Activated naive CD4-positive, alpha-beta T cell treated with anti-CD3 and anti-CD28 coated beads, Interleukin-2, amount 10 ng/mL, durations not matched to agents 7 days and 5 days (primary cell): Measurements from ENCODE around the gene DNAJC6.
"Not testable (repeated sequence)": the region's sequence is repeated elsewhere in the genome, so short reads cannot be mapped to it uniquely, and the experiment has no call there.

Experiments used
- CTCF ChIA-PET: fragments of 350-600 bp; sonication (Branson Sonifier 250); formaldehyde crosslinking; loops from one replicate; lab custom pipeline; 2021; ENCODE audit warnings: antibody characterized with exemption; lab: Charles Lee
- DNase-seq: peaks from one replicate; pipeline ENCODE4 v3.0.0-alpha.2; 2020
- H3K27ac Mint-ChIP-seq: one replicate; pipeline ENCODE4 v1.8.0; 2021; ENCODE audit warnings: mild to moderate bottlenecking, moderate library complexity, mixed read lengths
- H3K27me3 Mint-ChIP-seq: one replicate; pipeline ENCODE4 v1.8.0; 2021; ENCODE audit warnings: mild to moderate bottlenecking, mixed read lengths
- H3K36me3 Mint-ChIP-seq: one replicate; pipeline ENCODE4 v1.8.0; 2021; ENCODE audit warnings: mixed read lengths
- H3K4me1 Mint-ChIP-seq: one replicate; pipeline ENCODE4 v1.8.0; 2021; ENCODE audit warnings: mixed read lengths
- H3K4me3 Mint-ChIP-seq: one replicate; pipeline ENCODE4 v1.8.0; 2021; ENCODE audit warnings: mild to moderate bottlenecking, moderate library complexity, mixed read lengths
- H3K9me3 Mint-ChIP-seq: one replicate; pipeline ENCODE4 v1.8.0; 2021; ENCODE audit warnings: mixed read lengths

DNAJC6 gene

GRCh38 chr1:65355031-65355712 is 45.8 kb downstream of the DNAJC6 start:
- Mint-ChIP-seq H3K27ac (no peak overlapping the region), H3K27me3 (no peaks in the 10 kb centered on the region), H3K4me1 (no peaks in the 10 kb centered on the region), H3K36me3 (no peaks in the 10 kb centered on the region), H3K9me3 (no peaks in the 10 kb centered on the region), H3K4me3 (no peak overlapping the region)
- CTCF ChIA-PET: interaction anchor here (0.6 kb wide), 1 partner anchor 19 kb away, joined by 3 read pairs; no protein-coding TSS in a partner anchor
- no peak for DNase-seq

- no peak for DNase-seq
- CTCF ChIA-PET: no interaction called here
- H3K36me3 Mint-ChIP-seq: no peaks in the 10 kb centered on the region
- no peaks in the 10 kb centered on the region for H3K27me3 Mint-ChIP-seq
- H3K9me3 Mint-ChIP-seq: no peaks in the 10 kb centered on the region
- H3K27ac Mint-ChIP-seq: no peak overlapping the region
- H3K4me1 Mint-ChIP-seq: no peaks in the 10 kb centered on the region
- no peak overlapping the region for H3K4me3 Mint-ChIP-seq
These were observed 48.1 kb downstream of the DNAJC6 start for GRCh38 chr1:65357291-65357960.

GRCh38 chr1:65359888-65360287 is 50.5 kb downstream of the DNAJC6 start:
- CTCF ChIA-PET: no interaction called here
- Mint-ChIP-seq H3K4me3 (no peak overlapping the region), H3K27ac (no peak overlapping the region), H3K27me3 (no peaks in the 10 kb centered on the region), H3K4me1 (no peaks in the 10 kb centered on the region), H3K9me3 (no peaks in the 10 kb centered on the region), H3K36me3 (no peaks in the 10 kb centered on the region)
- DNase-seq: no peak

- no peaks in the 10 kb centered on the region for H3K27me3 Mint-ChIP-seq
- H3K27ac Mint-ChIP-seq: no peak overlapping the region
- CTCF ChIA-PET: no interaction called here
- H3K36me3 Mint-ChIP-seq: no peaks in the 10 kb centered on the region
- DNase-seq: no peak
- H3K4me1 Mint-ChIP-seq: no peaks in the 10 kb centered on the region
- H3K9me3 Mint-ChIP-seq: no peaks in the 10 kb centered on the region
- no peak overlapping the region for H3K4me3 Mint-ChIP-seq
These were observed 51.3 kb downstream of the DNAJC6 start for GRCh38 chr1:65360648-65361047.

- CTCF ChIA-PET: no interaction called here
- Mint-ChIP-seq H3K27me3 (no peaks in the 10 kb centered on the region), H3K36me3 (no peaks in the 10 kb centered on the region), H3K9me3 (no peaks in the 10 kb centered on the region), H3K27ac (no peak overlapping the region), H3K4me3 (no peak overlapping the region), H3K4me1 (no peaks in the 10 kb centered on the region)
- no peak for DNase-seq
These were observed 53.2 kb downstream of the DNAJC6 start for GRCh38 chr1:65362545-65362944.

GRCh38 chr1:65363484-65363883 is 54.1 kb downstream of the DNAJC6 start:
- CTCF ChIA-PET: interaction anchor here (1.2 kb wide), 1 partner anchor 9 kb away, joined by 5 read pairs; no protein-coding TSS in a partner anchor
- H3K36me3 Mint-ChIP-seq: no peaks in the 10 kb centered on the region
- no peak overlapping the region for H3K4me3 Mint-ChIP-seq
- no peaks in the 10 kb centered on the region for H3K9me3 Mint-ChIP-seq
- H3K27me3 Mint-ChIP-seq: peaks cover 2% of the 10 kb centered on the region
- no peak overlapping the region for H3K27ac Mint-ChIP-seq
- DNase-seq: no peak
- no peaks in the 10 kb centered on the region for H3K4me1 Mint-ChIP-seq

- CTCF ChIA-PET: no interaction called here
- no peak overlapping the region for H3K4me3 Mint-ChIP-seq
- peaks cover 4% of the 10 kb centered on the region for H3K27me3 Mint-ChIP-seq
These were observed 59.1 kb downstream of the DNAJC6 start for GRCh38 chr1:65368403-65368802.

GRCh38 chr1:65371544-65371943 is 62.2 kb downstream of the DNAJC6 start:
- Mint-ChIP-seq H3K27ac (no peak overlapping the region), H3K4me1 (no peaks in the 10 kb centered on the region), H3K4me3 (no peak overlapping the region), H3K27me3 (peaks cover 4% of the 10 kb centered on the region), H3K36me3 (no peaks in the 10 kb centered on the region), H3K9me3 (no peaks in the 10 kb centered on the region)
- CTCF ChIA-PET: no interaction called here
- no peak for DNase-seq

More at GRCh38 chr1:65368403-65368802, 59.1 kb downstream of the DNAJC6 start:
- H3K4me1 Mint-ChIP-seq: no peaks in the 10 kb centered on the region
- H3K9me3 Mint-ChIP-seq: no peaks in the 10 kb centered on the region
- no peak overlapping the region for H3K27ac Mint-ChIP-seq
- H3K36me3 Mint-ChIP-seq: no peaks in the 10 kb centered on the region
- DNase-seq: no peak

- no peak for DNase-seq
- Mint-ChIP-seq H3K9me3 (no peaks in the 10 kb centered on the region), H3K4me1 (no peaks in the 10 kb centered on the region), H3K36me3 (no peaks in the 10 kb centered on the region), H3K4me3 (no peak overlapping the region), H3K27me3 (peaks cover 4% of the 10 kb centered on the region), H3K27ac (no peak overlapping the region)
- CTCF ChIA-PET: no interaction called here
These were observed 63.2 kb downstream of the DNAJC6 start for GRCh38 chr1:65372557-65372956.

- no peaks in the 10 kb centered on the region for H3K9me3 Mint-ChIP-seq
- CTCF ChIA-PET: no interaction called here
- H3K36me3 Mint-ChIP-seq: no peaks in the 10 kb centered on the region
- H3K4me3 Mint-ChIP-seq: no peak overlapping the region
- H3K27me3 Mint-ChIP-seq: peaks cover 4% of the 10 kb centered on the region
- no peaks in the 10 kb centered on the region for H3K4me1 Mint-ChIP-seq
- DNase-seq: no peak
- H3K27ac Mint-ChIP-seq: no peak overlapping the region
These were observed 68.3 kb downstream of the DNAJC6 start for GRCh38 chr1:65377496-65378246.

- Mint-ChIP-seq H3K4me1 (no peaks in the 10 kb centered on the region), H3K36me3 (no peaks in the 10 kb centered on the region), H3K27me3 (peaks cover 4% of the 10 kb centered on the region)
These were observed 69.1 kb downstream of the DNAJC6 start for GRCh38 chr1:65378247-65378946.

GRCh38 chr1:65384426-65384825 is 75.1 kb downstream of the DNAJC6 start:
- CTCF ChIA-PET, DNase-seq, H3K27me3 Mint-ChIP-seq, H3K4me3 Mint-ChIP-seq, H3K27ac Mint-ChIP-seq, H3K9me3 Mint-ChIP-seq, H3K4me1 Mint-ChIP-seq, H3K36me3 Mint-ChIP-seq: not testable (repeated sequence)

More at GRCh38 chr1:65378247-65378946, 69.1 kb downstream of the DNAJC6 start:
- CTCF ChIA-PET: no interaction called here
- Mint-ChIP-seq H3K27ac (no peak overlapping the region), H3K4me3 (no peak overlapping the region), H3K9me3 (no peaks in the 10 kb centered on the region)
- DNase-seq: no peak

GRCh38 chr1:65386439-65386838 is 77.1 kb downstream of the DNAJC6 start:
- H3K27me3 Mint-ChIP-seq: no peaks in the 10 kb centered on the region
- peaks cover 16% of the 10 kb centered on the region for H3K4me1 Mint-ChIP-seq
- H3K4me3 Mint-ChIP-seq: no peak overlapping the region
- H3K36me3 Mint-ChIP-seq: peaks cover 2% of the 10 kb centered on the region
- DNase-seq: no peak
- H3K27ac Mint-ChIP-seq: no peak overlapping the region
- no peaks in the 10 kb centered on the region for H3K9me3 Mint-ChIP-seq
- CTCF ChIA-PET: no interaction called here

GRCh38 chr1:65387821-65388220 is 78.5 kb downstream of the DNAJC6 start:
- DNase-seq: no peak
- Mint-ChIP-seq H3K27ac (no peak overlapping the region), H3K4me1 (peaks cover 23% of the 10 kb centered on the region), H3K9me3 (no peaks in the 10 kb centered on the region), H3K36me3 (peaks cover 5% of the 10 kb centered on the region), H3K27me3 (no peaks in the 10 kb centered on the region), H3K4me3 (no peak overlapping the region)
- CTCF ChIA-PET: no interaction called here
